NCI-H1048 (cell line): ENCODE results near the gene USH2A.

Experiments used
- DNase-seq: peaks from one replicate; lab custom pipeline; 2025; lab: John Stamatoyannopoulos, UW

Gene USH2A

GRCh38 chr1:216285052-216285451, 138.2 kb downstream of the USH2A start:
- no peak for DNase-seq

DNA sequence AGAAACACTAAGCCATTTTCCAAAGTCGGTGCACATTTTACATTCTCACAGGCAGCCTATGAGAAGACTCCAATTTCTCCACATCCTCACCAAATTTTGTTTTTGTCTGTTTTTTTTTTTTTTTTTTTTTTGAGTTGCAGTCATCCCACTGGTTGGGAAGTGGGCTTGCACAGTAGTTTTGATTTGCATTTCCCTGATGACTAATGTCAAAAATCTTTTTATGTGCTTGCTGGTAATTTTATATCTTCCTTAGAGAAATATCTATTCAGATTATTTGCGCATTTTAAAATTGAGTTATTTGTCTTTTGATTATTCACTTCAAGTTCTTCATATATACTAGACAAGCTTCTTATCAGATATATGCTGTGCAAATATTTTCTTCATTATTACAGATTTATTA, 141.5 kb downstream of the USH2A start:
- DNase-seq, result no peak

DNA sequence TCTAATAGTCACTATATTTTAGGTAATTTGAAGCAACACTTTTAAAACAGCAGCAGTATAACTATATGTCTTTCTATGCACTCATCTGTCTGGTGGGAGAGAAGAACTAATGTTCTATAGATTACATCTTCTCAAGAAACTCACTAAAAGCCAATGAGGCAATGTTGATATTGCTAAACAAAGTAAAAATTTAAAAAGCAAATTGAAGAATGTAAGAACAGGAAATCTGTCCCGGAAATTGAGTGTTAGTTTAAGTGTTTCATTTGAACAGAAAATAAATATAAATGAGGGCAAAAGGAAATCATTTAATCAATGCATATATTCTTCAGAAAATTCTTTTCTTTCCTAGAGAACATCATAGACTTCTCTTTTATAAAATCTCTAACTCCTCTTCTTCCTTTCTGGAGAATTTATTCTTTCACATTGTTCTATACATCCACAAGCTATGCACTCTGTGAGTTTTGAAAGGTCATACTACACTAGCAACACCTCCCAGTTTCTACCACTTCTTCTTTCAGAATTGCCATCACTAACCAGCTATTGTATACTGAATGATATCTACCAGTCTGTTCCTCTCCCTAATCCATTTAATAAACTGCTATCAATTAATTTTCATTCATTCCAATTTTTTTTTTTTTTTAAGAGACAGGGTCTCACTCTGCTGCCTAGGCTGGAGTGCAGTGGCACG, 153.0 kb downstream of the USH2A start:
- DNase-seq, result no peak

DNA sequence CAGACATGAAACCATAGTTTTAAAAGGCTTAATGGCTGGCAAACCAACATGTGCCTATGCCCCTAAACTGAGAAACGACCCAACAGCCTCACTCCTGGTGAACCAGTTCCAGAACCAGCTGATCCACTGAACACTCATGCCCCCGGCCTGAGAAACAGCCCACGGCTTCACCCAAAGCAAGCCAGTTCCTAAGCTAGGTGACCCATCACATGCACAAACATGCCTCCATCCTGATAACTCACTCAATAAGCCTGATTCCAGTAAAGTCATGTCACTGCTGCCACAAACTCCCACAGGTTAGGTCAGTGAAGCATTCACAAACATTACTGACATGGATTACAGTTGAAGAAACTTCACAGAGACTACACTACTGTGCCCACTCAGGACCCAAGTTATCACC, 161.6 kb downstream of the USH2A start:
- DNase-seq, result no peak

GRCh38 chr1:216258856-216259255, 164.4 kb downstream of the USH2A start:
- no peak for DNase-seq

DNA sequence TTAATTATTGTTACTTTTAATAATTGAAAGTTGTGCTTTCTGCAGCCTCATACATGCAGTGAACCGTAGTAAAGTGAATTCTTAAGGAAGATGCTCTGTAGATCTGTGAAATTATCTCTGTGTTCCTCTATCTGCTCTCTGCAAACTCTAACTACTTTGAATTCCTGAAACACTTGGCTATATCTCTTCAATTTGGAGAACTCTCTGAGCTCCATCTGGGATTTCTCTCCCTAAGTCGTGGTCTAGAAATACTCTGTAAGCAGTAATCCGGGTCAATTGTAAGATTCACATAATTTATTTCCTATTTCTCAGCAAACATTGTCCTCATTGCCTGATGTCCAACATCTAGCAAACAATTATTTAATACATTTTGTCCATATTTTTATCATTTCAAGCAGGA, 164.9 kb downstream of the USH2A start:
- DNase-seq, result no peak

- DNase-seq, result no peak
These were observed 172.4 kb downstream of the USH2A start for GRCh38 chr1:216250861-216251260.

GRCh38 chr1:216248628-216249027, 174.6 kb downstream of the USH2A start:
- DNase-seq, result peak; percentile 32

DNA sequence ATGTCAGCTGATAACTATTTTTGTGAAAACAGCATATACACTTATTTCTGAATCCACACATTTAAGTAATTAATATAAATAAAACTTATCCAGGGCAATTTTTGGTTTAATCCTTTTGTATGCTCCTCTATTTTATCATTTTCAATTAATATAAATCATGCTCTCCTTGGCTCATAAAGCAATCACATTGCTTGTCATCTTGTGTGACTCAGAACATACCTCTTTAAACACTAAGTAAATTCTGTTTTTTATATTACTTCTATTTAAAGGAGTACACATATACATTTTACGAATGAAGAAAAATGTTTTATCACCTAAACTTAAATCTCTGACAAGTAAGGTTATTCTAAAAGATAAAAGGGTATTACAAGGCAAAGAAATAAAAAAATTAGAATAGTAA, 175.3 kb downstream of the USH2A start:
- DNase-seq, result no peak

DNA sequence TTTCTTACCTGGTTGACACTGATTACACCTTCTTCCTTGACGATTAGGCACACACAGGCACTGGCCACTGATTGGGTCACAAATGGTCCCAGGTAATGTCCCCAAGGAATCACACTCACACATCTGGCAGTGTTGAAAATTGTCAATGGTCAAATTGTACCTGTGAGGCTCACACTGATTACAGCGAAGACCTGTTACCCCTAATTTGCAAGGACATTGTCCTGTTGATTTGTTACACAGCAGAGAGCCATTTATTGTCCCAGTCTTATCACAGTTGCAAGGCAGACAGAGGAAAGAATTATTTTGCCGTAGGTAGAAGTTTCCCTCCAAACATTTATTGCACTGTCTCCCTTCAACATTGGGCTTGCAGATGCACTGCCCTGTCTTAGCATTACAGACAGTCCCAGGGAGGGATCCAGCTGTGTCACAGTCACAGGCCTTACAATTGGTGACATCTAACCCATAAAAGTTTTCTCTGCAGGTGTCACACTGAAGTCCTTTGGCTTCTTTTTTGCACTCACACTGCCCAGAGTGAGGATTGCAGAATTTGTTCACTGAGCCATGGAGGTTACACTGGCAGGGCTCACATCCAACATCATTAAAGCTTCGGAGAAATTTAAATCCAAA, 176.6 kb downstream of the USH2A start:
- DNase-seq, result no peak

DNA sequence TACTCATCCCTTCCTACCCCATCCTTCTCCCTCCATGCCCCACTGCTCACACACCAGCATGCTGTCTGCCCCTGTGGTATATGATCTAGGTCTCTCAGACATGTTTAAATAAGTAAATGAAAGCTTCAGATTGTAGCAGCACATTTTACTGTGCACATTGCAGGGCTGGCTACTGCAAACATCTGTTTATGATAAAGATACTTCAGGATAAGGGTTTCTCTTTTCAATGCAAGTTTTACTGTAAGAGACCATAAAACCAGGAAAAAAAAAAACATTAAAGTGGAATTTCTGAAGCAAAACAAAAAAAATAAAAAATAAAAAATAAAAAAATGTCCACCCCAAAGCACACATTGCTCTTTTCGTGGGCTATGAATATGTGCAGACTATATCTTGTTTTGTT, 184.4 kb downstream of the USH2A start:
- no peak for DNase-seq

- DNase-seq, result no peak
These were observed 185.2 kb downstream of the USH2A start for GRCh38 chr1:216237927-216238542.

DNA sequence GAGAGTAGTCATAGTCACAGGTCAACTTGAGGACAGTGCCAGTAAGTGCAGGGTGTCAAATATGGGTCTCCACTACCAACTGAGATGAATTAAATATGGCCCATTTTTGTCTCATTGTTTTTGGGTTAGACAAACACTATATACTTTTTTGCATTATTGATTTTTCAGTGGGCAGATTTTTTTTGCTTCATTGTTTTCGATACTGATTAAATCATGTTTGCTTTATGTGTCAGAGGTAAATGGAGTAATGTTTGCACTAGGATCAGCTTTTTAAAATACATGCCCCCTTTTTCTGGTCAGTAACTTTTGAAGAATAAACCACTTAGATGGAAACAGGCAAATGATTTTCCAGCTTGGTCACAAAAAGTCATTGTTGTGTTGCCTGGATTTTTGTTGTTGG, 199.0 kb downstream of the USH2A start:
- no peak for DNase-seq

GRCh38 chr1:216223486-216223885, 199.8 kb downstream of the USH2A start:
- no peak for DNase-seq

GRCh38 chr1:216222288-216222687, 201.0 kb downstream of the USH2A start:
- peak; percentile 65 for DNase-seq

DNA sequence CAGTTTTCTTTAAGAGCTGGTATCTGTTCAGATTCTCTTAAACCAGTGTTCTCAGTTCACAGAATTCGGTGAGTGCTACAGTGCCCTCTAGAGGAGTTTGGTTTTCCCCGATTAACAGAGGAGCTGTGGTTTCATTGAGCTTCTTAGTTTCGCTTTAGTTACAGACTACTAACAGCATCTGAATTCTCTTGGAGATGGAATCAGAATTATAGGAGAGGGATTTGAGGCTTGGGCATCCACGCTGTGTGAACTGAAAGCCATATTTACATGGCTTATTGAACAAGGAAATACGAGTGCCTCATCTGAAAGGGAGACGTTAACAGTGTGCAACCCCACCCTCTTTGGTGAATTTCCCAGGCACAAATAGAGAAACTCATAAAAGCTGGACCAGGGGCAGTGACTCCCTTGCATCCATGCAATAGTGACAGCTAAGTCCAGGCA, 202.0 kb downstream of the USH2A start:
- peak; percentile 87 for DNase-seq

GRCh38 chr1:216216305-216216704, 206.9 kb downstream of the USH2A start:
- DNase-seq, result no peak

- no peak for DNase-seq
These were observed 208.1 kb downstream of the USH2A start for GRCh38 chr1:216215169-216215568.

DNA sequence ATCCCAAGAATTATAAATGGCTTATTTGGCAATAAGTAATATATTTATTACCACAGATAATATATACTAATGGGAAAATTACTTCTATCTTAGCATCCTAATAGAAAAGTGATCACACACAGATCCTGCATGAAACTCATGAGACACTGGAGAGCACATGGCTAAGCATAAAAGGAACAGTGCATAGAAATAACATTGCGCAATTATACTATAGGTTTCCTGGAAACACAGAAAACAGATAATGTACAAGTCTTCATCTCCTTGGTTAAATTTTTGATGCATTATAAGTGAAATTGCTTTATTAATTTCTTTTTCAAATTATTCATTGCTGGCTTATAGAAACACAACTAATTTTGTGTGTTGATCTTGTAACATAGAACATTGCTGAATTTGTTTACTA, 210.4 kb downstream of the USH2A start:
- no peak for DNase-seq

- no peak for DNase-seq
These were observed 213.2 kb downstream of the USH2A start for GRCh38 chr1:216210081-216210480.

- DNase-seq, result no peak
These were observed 214.1 kb downstream of the USH2A start for GRCh38 chr1:216209125-216209524.

DNA sequence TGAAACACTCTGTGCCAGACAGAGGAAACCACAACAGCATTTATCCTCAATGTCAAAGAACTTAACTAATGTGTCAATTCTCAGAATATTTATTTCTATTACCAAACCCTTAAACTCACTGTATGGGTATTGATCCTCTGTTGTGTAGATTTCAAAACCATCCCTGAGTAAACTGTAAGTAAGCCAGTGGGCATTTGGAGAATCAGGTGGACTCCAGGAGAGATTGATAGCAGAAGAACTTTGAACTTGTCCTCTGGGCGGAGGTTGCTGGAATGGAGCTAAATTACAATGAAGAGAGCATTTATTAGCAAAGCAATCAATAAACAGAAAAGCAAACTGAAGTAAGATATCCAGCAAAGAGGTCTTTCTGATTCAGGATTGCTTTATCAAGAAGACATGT, 216.1 kb downstream of the USH2A start:
- DNase-seq, result no peak

GRCh38 chr1:216205176-216205575, 218.1 kb downstream of the USH2A start:
- DNase-seq, result no peak

- DNase-seq, result no peak
These were observed 221.3 kb downstream of the USH2A start for GRCh38 chr1:216201946-216202345.
